Tibial nerve (tissue), 4 donors: ENCODE results near the gene TBCD.

Experiments used
- CTCF ChIP-seq, 5 experiments: fragments of 200-600 bp in 3 of 5; fragments of 450-650 bp in 2 of 5; sonication (generic) in 3 of 5; IDR thresholded peaks; one replicate each; pipeline ENCODE4 v1.5.1; 2016 to 2019; ENCODE audit warnings: antibody characterized with exemption in 5 of 5, mild to moderate bottlenecking in 3 of 5, moderate library complexity in 2 of 5
- EP300 ChIP-seq, 2 donors: sonication (generic); formaldehyde crosslinking; IDR thresholded peaks; one replicate each; pipeline ENCODE4 v1.6.1; 2017; ENCODE audit warnings: antibody characterized with exemption in 2 of 2, mild to moderate bottlenecking in 1 of 2
- POLR2A ChIP-seq, 2 donors: fragments of 450-650 bp; IDR thresholded peaks; one replicate each; pipeline ENCODE4 v1.6.1; 2017; ENCODE audit warnings: antibody characterized with exemption in 2 of 2, mild to moderate bottlenecking in 2 of 2, moderate library complexity in 2 of 2

- no peak for TF ChIP-seq CTCF (IDR thresholded peaks at IDR 0.05)
- no peak for TF ChIP-seq POLR2A (IDR thresholded peaks at IDR 0.05)
- TF ChIP-seq EP300 (IDR thresholded peaks at IDR 0.05): no peak
Measured at GRCh38 chr17:82826211-82826610, 74.3 kb downstream of the TBCD start.
